Prostate gland (tissue), 2 donors: Measurements from ENCODE around the gene MYH4.

Experiments
- POLR2A ChIP-seq: fragments of 450-650 bp; IDR thresholded peaks from one replicate; pipeline ENCODE4 v1.6.1; 2016; ENCODE audit warnings: antibody characterized with exemption, mild to moderate bottlenecking
- POLR2AphosphoS5 ChIP-seq: sonication (generic); formaldehyde crosslinking; IDR thresholded peaks from one replicate; pipeline ENCODE4 v1.6.1; 2017; ENCODE audit warnings: antibody characterized with exemption
- TF ChIP-seq, protein P1 (sequence below), 4 experiments: fragments of 200-600 bp in 2 of 4; fragments of 450-650 bp in 2 of 4; sonication (generic) in 2 of 4; IDR thresholded peaks; 1 replicate in 3 of 4; 2 replicates in 1 of 4; pipeline ENCODE4 v1.5.1; 2016 to 2019; ENCODE audit warnings: antibody characterized with exemption in 4 of 4, mild to moderate bottlenecking in 2 of 4, moderate library complexity in 2 of 4

DNA sequence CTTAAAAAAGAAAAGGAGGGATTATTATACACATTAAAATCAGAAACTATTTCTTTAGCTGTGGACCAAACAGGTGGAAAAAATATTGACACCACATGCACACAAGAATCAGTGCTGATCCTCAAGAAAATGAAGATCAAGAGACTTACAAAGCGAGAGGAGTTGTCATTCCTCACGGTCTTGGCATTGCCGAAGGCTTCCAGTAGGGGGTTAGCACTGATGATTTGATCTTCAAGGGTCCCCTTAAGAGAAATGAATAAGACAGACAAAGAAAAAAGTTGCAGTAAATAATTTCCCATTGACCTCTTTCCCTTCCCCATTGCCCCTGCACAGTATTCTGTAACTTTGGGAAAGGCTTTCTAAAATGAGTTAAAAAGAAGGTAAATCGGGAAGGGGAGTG, 6.0 kb downstream of the MYH4 start:
- TF ChIP-seq, protein P1, sequence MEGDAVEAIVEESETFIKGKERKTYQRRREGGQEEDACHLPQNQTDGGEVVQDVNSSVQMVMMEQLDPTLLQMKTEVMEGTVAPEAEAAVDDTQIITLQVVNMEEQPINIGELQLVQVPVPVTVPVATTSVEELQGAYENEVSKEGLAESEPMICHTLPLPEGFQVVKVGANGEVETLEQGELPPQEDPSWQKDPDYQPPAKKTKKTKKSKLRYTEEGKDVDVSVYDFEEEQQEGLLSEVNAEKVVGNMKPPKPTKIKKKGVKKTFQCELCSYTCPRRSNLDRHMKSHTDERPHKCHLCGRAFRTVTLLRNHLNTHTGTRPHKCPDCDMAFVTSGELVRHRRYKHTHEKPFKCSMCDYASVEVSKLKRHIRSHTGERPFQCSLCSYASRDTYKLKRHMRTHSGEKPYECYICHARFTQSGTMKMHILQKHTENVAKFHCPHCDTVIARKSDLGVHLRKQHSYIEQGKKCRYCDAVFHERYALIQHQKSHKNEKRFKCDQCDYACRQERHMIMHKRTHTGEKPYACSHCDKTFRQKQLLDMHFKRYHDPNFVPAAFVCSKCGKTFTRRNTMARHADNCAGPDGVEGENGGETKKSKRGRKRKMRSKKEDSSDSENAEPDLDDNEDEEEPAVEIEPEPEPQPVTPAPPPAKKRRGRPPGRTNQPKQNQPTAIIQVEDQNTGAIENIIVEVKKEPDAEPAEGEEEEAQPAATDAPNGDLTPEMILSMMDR (IDR thresholded peaks at IDR 0.05): no peak
- TF ChIP-seq POLR2A (no peak), POLR2AphosphoS5 (no peak)
